ENCODE data around the gene ALB. TPM values are rescaled to one million over a fixed set of nuclear protein-coding genes. Genes with fewer than 3 reads are reported as not detected.

Gene ALB
- total and polyA plus RNA-seq, 2 experiments from 2014 or later = not detected

GRCh38 chr4:73433140-73433539 lies 29.1 kb downstream of the ALB start:
- Histone ChIP-seq H3K4me1 (ENCODE audit: insufficient read depth) (no peaks in the 10 kb centered on the region), H3K4me2 (ENCODE audit: unreplicated experiment) (no peak overlapping the region), H4K20me1 (ENCODE audit: insufficient read depth) (no peaks in the 10 kb centered on the region), H3K27ac (no peak overlapping the region), H3K9me3 (ENCODE audit: low read depth) (no peaks in the 10 kb centered on the region), H3K27me3 (replicated peaks; ENCODE audit: insufficient read depth) (peaks cover 8% of the 10 kb centered on the region), H3K4me3 (no peak overlapping the region), H3K36me3 (ENCODE audit: low read depth) (no peaks in the 10 kb centered on the region), H3K9ac (no peak overlapping the region), H3K79me2 (ENCODE audit: insufficient read depth) (no peaks in the 10 kb centered on the region), H3K9me2 (ENCODE audit: insufficient read depth) (no peaks in the 10 kb centered on the region), H3F3A (ENCODE audit: insufficient read depth) (no peaks in the 10 kb centered on the region), H2AFZ (no peak overlapping the region)
- in situ Hi-C loops (cut with MboI) = no loop called here
- DNase-seq = no peak
- TF ChIP-seq EZH2phosphoT487 (IDR thresholded peaks at IDR 0.05; ENCODE audit: insufficient read depth, low read depth) (no peak), EZH2 (IDR thresholded peaks at IDR 0.05; ENCODE audit: insufficient read depth, poor library complexity, severe bottlenecking) (no peak)
- 27% methylated on average over 2 of the region's 2 CpGs for WGBS, 2 experiments (ENCODE audit: low coverage in 1 of 2, low lambda C conversion rate in 2 of 2, missing lambda C conversion rate in 2 of 2)

- in situ Hi-C loops (cut with MboI) = no loop called here
- Histone ChIP-seq H3K79me2 (ENCODE audit: insufficient read depth) (no peaks in the 10 kb centered on the region), H3K9ac (no peak overlapping the region), H4K20me1 (ENCODE audit: insufficient read depth) (no peaks in the 10 kb centered on the region), H3K4me3 (no peak overlapping the region), H3K27ac (no peak overlapping the region), H3K9me2 (ENCODE audit: insufficient read depth) (no peaks in the 10 kb centered on the region), H3K27me3 (replicated peaks; ENCODE audit: insufficient read depth) (peaks cover 7% of the 10 kb centered on the region; the same call in 1 of the 2 replicates), H3K9me3 (ENCODE audit: low read depth) (no peaks in the 10 kb centered on the region), H3F3A (ENCODE audit: insufficient read depth) (no peaks in the 10 kb centered on the region), H3K36me3 (ENCODE audit: low read depth) (no peaks in the 10 kb centered on the region), H3K4me1 (ENCODE audit: insufficient read depth) (no peaks in the 10 kb centered on the region), H3K4me2 (ENCODE audit: unreplicated experiment) (no peak overlapping the region), H2AFZ (no peak overlapping the region)
- WGBS, 2 experiments (ENCODE audit: low coverage in 1 of 2, low lambda C conversion rate in 2 of 2, missing lambda C conversion rate in 2 of 2) = 29 to 31% methylated on average over 3 of the region's 3 CpGs
- TF ChIP-seq EZH2phosphoT487 (IDR thresholded peaks at IDR 0.05; ENCODE audit: insufficient read depth, low read depth) (no peak), EZH2 (IDR thresholded peaks at IDR 0.05; ENCODE audit: insufficient read depth, poor library complexity, severe bottlenecking) (no peak)
- peak; percentile 47 for DNase-seq
Observed at GRCh38 chr4:73434311-73434710, 30.2 kb downstream of the ALB start.

GRCh38 chr4:73435984-73436383 lies 31.9 kb downstream of the ALB start, which contains the start of gene AFP:
TSS of gene AFP (plus strand) at chr4:73436221. CDS start at chr4:73436263, 42 bp downstream.
- H3K4me1 ChIP-seq (ENCODE audit: insufficient read depth) = no peaks in the 10 kb centered on the region
- TF ChIP-seq EZH2phosphoT487 (IDR thresholded peaks at IDR 0.05; ENCODE audit: insufficient read depth, low read depth) (no peak), EZH2 (IDR thresholded peaks at IDR 0.05; ENCODE audit: insufficient read depth, poor library complexity, severe bottlenecking) (no peak)
- H3K79me2 ChIP-seq (ENCODE audit: insufficient read depth) = no peaks in the 10 kb centered on the region
- no peaks in the 10 kb centered on the region for H3F3A ChIP-seq (ENCODE audit: insufficient read depth)
- H3K36me3 ChIP-seq (ENCODE audit: low read depth) = no peaks in the 10 kb centered on the region
- WGBS, 2 experiments (ENCODE audit: low coverage in 1 of 2, low lambda C conversion rate in 2 of 2, missing lambda C conversion rate in 2 of 2) = 85 to 87% methylated on average over 1 of the region's 1 CpG
- no peaks in the 10 kb centered on the region for H3K9me2 ChIP-seq (ENCODE audit: insufficient read depth)
- no peaks in the 10 kb centered on the region for H4K20me1 ChIP-seq (ENCODE audit: insufficient read depth)
- no peak within 1 kb of the TSS for H3K4me3 ChIP-seq
- no peak within 1 kb of the TSS for H3K4me2 ChIP-seq (ENCODE audit: unreplicated experiment)
- peaks cover 7% of the 10 kb centered on the region; the same call in 1 of the 2 replicates for H3K27me3 ChIP-seq (replicated peaks; ENCODE audit: insufficient read depth)
- H2AFZ ChIP-seq = no peak within 1 kb of the TSS
- H3K9me3 ChIP-seq (ENCODE audit: low read depth) = no peaks in the 10 kb centered on the region
- no peak within 1 kb of the TSS for H3K9ac ChIP-seq
- H3K27ac ChIP-seq = no peak within 1 kb of the TSS
- in situ Hi-C loops (cut with MboI) = no loop called here
- no peak for DNase-seq

GRCh38 chr4:73436674-73437557 lies 32.8 kb downstream of the ALB start:
- no peak overlapping the region for H2AFZ ChIP-seq
- H3K4me3 ChIP-seq = no peak overlapping the region
- no peaks in the 10 kb centered on the region for H3K9me2 ChIP-seq (ENCODE audit: insufficient read depth)
- H3K27ac ChIP-seq = no peak overlapping the region
- H3F3A ChIP-seq (ENCODE audit: insufficient read depth) = no peaks in the 10 kb centered on the region
- H3K9me3 ChIP-seq (ENCODE audit: low read depth) = no peaks in the 10 kb centered on the region
- peaks cover 2% of the 10 kb centered on the region; the same call in 1 of the 2 replicates for H3K27me3 ChIP-seq (replicated peaks; ENCODE audit: insufficient read depth)
- no peaks in the 10 kb centered on the region for H3K4me1 ChIP-seq (ENCODE audit: insufficient read depth)
- no peaks in the 10 kb centered on the region for H4K20me1 ChIP-seq (ENCODE audit: insufficient read depth)
- H3K4me2 ChIP-seq (ENCODE audit: unreplicated experiment) = no peak overlapping the region
- no peak overlapping the region for H3K9ac ChIP-seq
- TF ChIP-seq EZH2phosphoT487 (IDR thresholded peaks at IDR 0.05; ENCODE audit: insufficient read depth, low read depth) (no peak), EZH2 (IDR thresholded peaks at IDR 0.05; ENCODE audit: insufficient read depth, poor library complexity, severe bottlenecking) (no peak)
- no peaks in the 10 kb centered on the region for H3K79me2 ChIP-seq (ENCODE audit: insufficient read depth)
- DNase-seq = no peak
- H3K36me3 ChIP-seq (ENCODE audit: low read depth) = no peaks in the 10 kb centered on the region
- 37 to 41% methylated on average over 3 of the region's 3 CpGs for WGBS, 2 experiments (ENCODE audit: low coverage in 1 of 2, low lambda C conversion rate in 2 of 2, missing lambda C conversion rate in 2 of 2)
- in situ Hi-C loops (cut with MboI) = no loop called here
